HUES64 (cell line): ENCODE data around the gene ACSM4. TPM values are rescaled to one million over a fixed set of nuclear protein-coding genes. Genes with fewer than 3 reads are reported as not detected.
"Not testable (repeated sequence)": the region's sequence is repeated elsewhere in the genome, so short reads cannot be mapped to it uniquely, and the experiment has no call there.

Experiments used
- H3K27ac ChIP-seq: 2 replicates; pipeline ENCODE4 v1.7.0; 2013; ENCODE audit warnings: low read depth, low read length, inconsistent platforms
- H3K27me3 ChIP-seq: 2 replicates; pipeline ENCODE4 v1.6.1; 2013; ENCODE audit warnings: mild to moderate bottlenecking, low read length; ENCODE audit not compliant: insufficient read depth
- H3K36me3 ChIP-seq: 2 replicates; pipeline ENCODE4 v1.6.1; 2013; ENCODE audit warnings: mild to moderate bottlenecking, low read length; ENCODE audit not compliant: insufficient read depth
- H3K4me1 ChIP-seq: 2 replicates; pipeline ENCODE4 v1.6.1; 2013; ENCODE audit warnings: mild to moderate bottlenecking, low read length, moderate library complexity; ENCODE audit not compliant: insufficient read depth
- H3K4me3 ChIP-seq: 2 replicates; pipeline ENCODE4 v1.5.1; 2013; ENCODE audit warnings: mild to moderate bottlenecking, low read length, moderate library complexity
- H3K9ac ChIP-seq: 2 replicates; pipeline ENCODE4 v1.6.1; 2013; ENCODE audit warnings: mild to moderate bottlenecking, low read depth, low read length
- H3K9me3 ChIP-seq: 2 replicates; pipeline ENCODE4 v1.6.1; 2013; ENCODE audit warnings: low read depth, low read length; ENCODE audit not compliant: insufficient read depth
- WGBS: fragments of 150-250, 120-280 bp; methylation state at CpG from one replicate; pipeline ENCODE4 v1.1.7; 2013; ENCODE audit warnings: missing lambda C conversion rate; 5-methylcytosine and 5-hydroxymethylcytosine counted together
- polyA plus RNA-seq, 2 experiments: library from polyadenylated mRNA; stranded (reverse); fragments of 50-300 nt; gene quantifications; one replicate each; pipeline ENCODE4 v1.2.3, GENCODE V29; 2013

Gene ACSM4, protein sequence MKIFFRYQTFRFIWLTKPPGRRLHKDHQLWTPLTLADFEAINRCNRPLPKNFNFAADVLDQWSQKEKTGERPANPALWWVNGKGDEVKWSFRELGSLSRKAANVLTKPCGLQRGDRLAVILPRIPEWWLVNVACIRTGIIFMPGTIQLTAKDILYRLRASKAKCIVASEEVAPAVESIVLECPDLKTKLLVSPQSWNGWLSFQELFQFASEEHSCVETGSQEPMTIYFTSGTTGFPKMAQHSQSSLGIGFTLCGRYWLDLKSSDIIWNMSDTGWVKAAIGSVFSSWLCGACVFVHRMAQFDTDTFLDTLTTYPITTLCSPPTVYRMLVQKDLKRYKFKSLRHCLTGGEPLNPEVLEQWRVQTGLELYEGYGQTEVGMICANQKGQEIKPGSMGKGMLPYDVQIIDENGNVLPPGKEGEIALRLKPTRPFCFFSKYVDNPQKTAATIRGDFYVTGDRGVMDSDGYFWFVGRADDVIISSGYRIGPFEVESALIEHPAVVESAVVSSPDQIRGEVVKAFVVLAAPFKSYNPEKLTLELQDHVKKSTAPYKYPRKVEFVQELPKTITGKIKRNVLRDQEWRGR
- 0.35 TPM for polyA plus RNA-seq (2013, experiment 1 of 2)
- polyA plus RNA-seq (2013, experiment 2 of 2): not detected

GRCh38 chr12:7303772-7304171 is at the start of gene ACSM4:
TSS of gene ACSM4 (plus strand) at chr12:7304072. CDS start at chr12:7304332, 260 bp downstream.
- Histone ChIP-seq H3K27ac (no peak within 1 kb of the TSS), H3K36me3 (no peaks in the 10 kb centered on the region), H3K27me3 (no peaks in the 10 kb centered on the region), H3K9ac (no peak within 1 kb of the TSS), H3K4me1 (peaks cover 5% of the 10 kb centered on the region; the same call in 1 of the 2 replicates), H3K9me3 (no peaks in the 10 kb centered on the region), H3K4me3 (no peak within 1 kb of the TSS)
- WGBS: 92% methylated on average over 3 of the region's 3 CpGs

GRCh38 chr12:7259060-7259459 is 44.8 kb upstream of the ACSM4 start:
- Histone ChIP-seq H3K4me3 (no peak overlapping the region), H3K9ac (no peak overlapping the region), H3K4me1 (no peaks in the 10 kb centered on the region), H3K36me3 (no peaks in the 10 kb centered on the region), H3K9me3 (no peaks in the 10 kb centered on the region), H3K27ac (no peak overlapping the region), H3K27me3 (no peaks in the 10 kb centered on the region)
- no CpG with 5 or more reads among the region's 1 CpG for WGBS

DNA sequence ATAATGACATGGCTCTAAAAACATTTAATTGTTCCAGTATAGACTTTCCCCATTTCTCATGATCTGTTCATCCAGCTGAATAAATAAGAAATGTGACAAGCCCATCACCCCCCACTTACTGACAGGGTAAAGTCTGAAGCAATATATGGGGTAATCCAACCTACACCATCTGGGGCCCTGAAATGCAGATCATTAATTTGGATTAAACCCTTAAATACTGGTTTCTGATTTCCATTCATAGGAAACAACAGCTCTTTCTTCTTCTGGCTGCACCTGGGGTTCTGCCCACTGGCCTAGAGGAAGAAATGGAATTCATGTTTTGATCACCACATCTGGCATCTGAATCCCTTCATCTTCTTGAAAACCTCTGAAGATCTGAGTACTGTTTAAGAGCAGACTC is 39.3 kb upstream of the ACSM4 start:
- H3K9ac ChIP-seq: no peak overlapping the region
- H3K36me3 ChIP-seq: no peaks in the 10 kb centered on the region
- no peaks in the 10 kb centered on the region for H3K4me1 ChIP-seq

DNA sequence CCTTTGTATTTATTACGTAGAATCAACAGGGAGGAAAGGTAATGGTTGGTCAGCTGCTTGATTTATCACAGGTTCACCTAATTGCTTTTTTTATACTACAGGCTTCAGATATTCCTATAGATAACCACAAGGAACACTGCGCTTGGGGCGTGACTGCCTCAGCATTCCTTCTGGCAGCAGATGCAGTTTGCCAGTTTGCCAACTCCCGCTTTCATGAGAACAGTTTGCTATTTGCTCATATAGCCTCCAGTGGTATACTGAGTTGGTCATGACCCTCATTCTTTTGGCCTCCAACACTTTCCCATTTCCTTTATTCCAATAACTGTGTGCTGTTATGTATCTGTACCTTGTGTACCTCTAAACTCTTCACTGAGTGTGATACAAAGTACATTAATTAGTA is 38.6 kb upstream of the ACSM4 start:
- H3K27me3 ChIP-seq: no peaks in the 10 kb centered on the region
- H3K9me3 ChIP-seq: no peaks in the 10 kb centered on the region
- H3K27ac ChIP-seq: no peak overlapping the region
- H3K4me1 ChIP-seq: no peaks in the 10 kb centered on the region
- 94% methylated on average over 4 of the region's 4 CpGs for WGBS
- no peak overlapping the region for H3K4me3 ChIP-seq
- no peak overlapping the region for H3K9ac ChIP-seq
- H3K36me3 ChIP-seq: no peaks in the 10 kb centered on the region

More for the DNA sequence above, 39.3 kb upstream of the ACSM4 start:
- Histone ChIP-seq H3K4me3 (no peak overlapping the region), H3K27ac (no peak overlapping the region), H3K9me3 (no peaks in the 10 kb centered on the region), H3K27me3 (no peaks in the 10 kb centered on the region)

GRCh38 chr12:7269273-7269672 is 34.6 kb upstream of the ACSM4 start:
- H3K27ac ChIP-seq: no peak overlapping the region
- WGBS: 90% methylated on average over 5 of the region's 5 CpGs
- no peaks in the 10 kb centered on the region for H3K27me3 ChIP-seq
- H3K9me3 ChIP-seq: no peaks in the 10 kb centered on the region
- no peaks in the 10 kb centered on the region for H3K4me1 ChIP-seq
- no peak overlapping the region for H3K9ac ChIP-seq
- no peak overlapping the region for H3K4me3 ChIP-seq
- H3K36me3 ChIP-seq: no peaks in the 10 kb centered on the region

DNA sequence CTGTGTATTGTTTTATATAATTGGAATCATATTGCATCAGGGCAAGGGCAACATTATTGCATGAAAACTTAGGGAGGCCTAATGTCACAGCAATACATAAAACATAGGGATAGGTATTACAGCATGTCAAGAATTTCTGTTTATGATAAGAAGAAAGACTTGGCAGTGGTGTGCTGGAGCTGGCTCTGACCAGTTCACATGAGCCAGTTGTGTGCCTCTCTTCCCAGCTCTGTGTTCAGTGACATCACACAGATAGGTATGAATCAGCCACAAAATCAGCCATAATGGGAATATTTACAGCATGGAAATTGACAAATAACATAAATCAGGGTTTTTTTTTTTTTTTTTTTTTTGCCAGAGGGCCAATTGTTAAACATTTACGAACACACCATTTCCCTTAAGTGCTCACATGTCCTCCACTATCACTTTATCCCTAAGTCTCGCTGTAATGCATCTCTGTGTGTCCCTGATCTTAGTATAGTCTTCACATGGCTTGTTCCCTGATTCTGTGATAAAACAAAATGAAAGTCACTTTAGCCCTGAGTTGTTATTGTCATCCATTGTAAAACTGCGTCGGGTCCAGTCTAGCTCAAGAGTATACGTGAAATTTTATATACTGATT is 31.9 kb upstream of the ACSM4 start:
- Histone ChIP-seq H3K27me3 (no peaks in the 10 kb centered on the region), H3K36me3 (no peaks in the 10 kb centered on the region), H3K4me3 (no peak overlapping the region), H3K27ac (no peak overlapping the region), H3K9ac (no peak overlapping the region), H3K9me3 (no peaks in the 10 kb centered on the region), H3K4me1 (no peaks in the 10 kb centered on the region)
- 96% methylated on average over 5 of the region's 5 CpGs for WGBS

GRCh38 chr12:7275482-7275881 is 28.4 kb upstream of the ACSM4 start:
- not testable (repeated sequence) for H3K27me3 ChIP-seq

GRCh38 chr12:7282844-7283243 is 21.0 kb upstream of the ACSM4 start:
- Histone ChIP-seq H3K4me1 (peaks cover 27% of the 10 kb centered on the region), H3K36me3 (no peaks in the 10 kb centered on the region), H3K9ac (no peak overlapping the region), H3K27me3 (no peaks in the 10 kb centered on the region), H3K27ac (no peak overlapping the region), H3K9me3 (peaks cover 8% of the 10 kb centered on the region; the same call in 1 of the 2 replicates), H3K4me3 (no peak overlapping the region)
- 100% methylated on average over 1 of the region's 2 CpGs for WGBS

More at GRCh38 chr12:7275482-7275881, 28.4 kb upstream of the ACSM4 start:
- not testable (repeated sequence) for H3K9me3 ChIP-seq, H3K36me3 ChIP-seq, H3K9ac ChIP-seq, H3K4me3 ChIP-seq, H3K27ac ChIP-seq, H3K4me1 ChIP-seq

DNA sequence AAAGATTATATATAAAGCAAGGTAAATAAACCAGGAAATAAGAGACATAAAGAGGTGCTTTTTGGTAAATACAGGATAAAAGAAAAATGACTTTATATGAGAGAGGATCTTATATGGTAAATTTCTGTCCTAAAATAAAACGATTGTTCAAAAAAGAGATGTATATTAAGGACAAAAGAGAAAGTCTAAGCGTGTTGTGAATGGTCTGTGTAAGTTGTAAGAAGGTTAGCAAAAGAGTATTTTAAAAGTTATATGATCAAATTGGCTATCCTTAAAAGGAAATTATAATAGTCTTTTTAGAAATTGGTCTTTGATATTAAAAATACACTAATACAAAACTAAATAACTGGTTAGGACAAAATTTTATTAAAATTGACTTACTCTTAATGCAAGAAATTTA is 14.1 kb upstream of the ACSM4 start:
- H3K27ac ChIP-seq: no peak overlapping the region
- peaks cover 50% of the 10 kb centered on the region for H3K9me3 ChIP-seq
- peaks cover 6% of the 10 kb centered on the region; the same call in 1 of the 2 replicates for H3K4me1 ChIP-seq
- no peaks in the 10 kb centered on the region for H3K27me3 ChIP-seq
- H3K36me3 ChIP-seq: no peaks in the 10 kb centered on the region; the same call in 1 of the 2 replicates
- 77% methylated on average over 2 of the region's 2 CpGs for WGBS
- 0 out of 2 replicates have a peak overlapping the region, but pooled peaks have one; percentile 21 for H3K4me3 ChIP-seq
- H3K9ac ChIP-seq: no peak overlapping the region

GRCh38 chr12:7290588-7290987 is 13.3 kb upstream of the ACSM4 start:
- H3K4me3 ChIP-seq: 0 out of 2 replicates have a peak overlapping the region, but pooled peaks have one; percentile 21
- not testable (repeated sequence) for H3K36me3 ChIP-seq, H3K9ac ChIP-seq, H3K27ac ChIP-seq, H3K27me3 ChIP-seq
- 45% methylated on average over 1 of the region's 1 CpG for WGBS
- H3K9me3 ChIP-seq: peaks cover 50% of the 10 kb centered on the region
- H3K4me1 ChIP-seq: peaks cover 14% of the 10 kb centered on the region

- WGBS: 80% methylated on average over 2 of the region's 2 CpGs
- H3K27me3 ChIP-seq: no peaks in the 10 kb centered on the region
- no peak overlapping the region for H3K9ac ChIP-seq
- no peaks in the 10 kb centered on the region; the same call in 1 of the 2 replicates for H3K36me3 ChIP-seq
- peaks cover 31% of the 10 kb centered on the region for H3K4me1 ChIP-seq
- H3K9me3 ChIP-seq: peaks cover 43% of the 10 kb centered on the region
- no peak overlapping the region for H3K27ac ChIP-seq
- H3K4me3 ChIP-seq: no peak overlapping the region
Observed at GRCh38 chr12:7292300-7292699, 11.6 kb upstream of the ACSM4 start.
